ENCODE results near the gene SFMBT2. TPM values are rescaled to one million over a fixed set of nuclear protein-coding genes. Genes with fewer than 3 reads are reported as not detected.

The SFMBT2 gene
- total RNA-seq (2022; extraction: Qiagen RNA extraction; ENCODE audit: low read depth) = 6.2 to 9.9 TPM (median 9.0 TPM) in 5 replicates

DNA sequence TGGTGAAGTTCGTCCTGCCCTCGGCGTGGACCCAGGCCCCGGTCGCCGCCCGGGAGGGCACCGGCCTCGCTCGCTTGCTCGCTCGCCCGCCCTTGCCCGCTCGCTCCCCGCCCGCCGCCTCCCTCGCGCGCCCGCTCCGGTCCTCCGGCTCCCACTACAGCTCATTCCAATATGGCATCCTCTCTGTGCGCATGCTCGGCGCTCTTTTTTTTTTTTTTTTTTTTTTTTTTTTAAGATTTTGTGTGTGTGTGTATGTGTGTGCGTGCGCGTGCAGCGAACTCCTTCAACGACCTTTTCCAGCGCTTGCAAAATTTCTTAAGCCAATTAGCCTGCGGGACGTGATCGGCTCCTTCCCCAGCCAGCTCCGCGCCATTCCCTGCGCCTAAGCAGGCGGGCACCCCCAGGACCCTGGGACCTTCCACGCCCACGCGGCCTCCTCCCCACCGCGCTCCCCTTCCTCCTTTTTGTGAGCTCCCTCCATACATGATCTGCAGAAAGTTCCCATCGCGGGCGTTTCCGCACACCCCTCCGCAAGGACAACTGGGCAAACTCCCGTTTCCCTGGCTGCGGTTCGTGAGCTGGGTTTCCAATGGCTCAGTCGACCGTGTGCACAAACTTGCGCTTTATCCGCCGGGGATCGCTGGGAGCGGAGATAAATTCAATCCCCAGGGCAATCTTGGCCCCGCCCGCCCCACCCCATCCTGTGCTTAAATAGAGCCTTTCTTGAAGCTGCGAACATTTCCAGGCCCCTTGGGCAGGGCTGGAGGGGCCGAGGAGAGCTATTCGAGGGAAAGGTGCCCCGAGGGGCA is at the start of gene SFMBT2:
TSS of gene SFMBT2 (minus strand) at position 173 of the 809 bp plus-strand sequence. CDS start 29,136 bp downstream, outside the sequence.

All from A549 treated with ZK216348 at 1 μM for 4 hours (cell line).